Prostate gland (tissue), 2 donors: ENCODE results near the gene AOPEP.

Experiments used
- POLR2AphosphoS5 ChIP-seq: sonication (generic); formaldehyde crosslinking; IDR thresholded peaks from one replicate; pipeline ENCODE4 v1.6.1; 2017; ENCODE audit warnings: antibody characterized with exemption
- TF ChIP-seq, protein P1 (sequence below), 4 experiments: fragments of 200-600 bp in 2 of 4; fragments of 450-650 bp in 2 of 4; sonication (generic) in 2 of 4; IDR thresholded peaks; 1 replicate in 3 of 4; 2 replicates in 1 of 4; pipeline ENCODE4 v1.5.1; 2016 to 2019; ENCODE audit warnings: antibody characterized with exemption in 4 of 4, mild to moderate bottlenecking in 2 of 4, moderate library complexity in 2 of 4

DNA sequence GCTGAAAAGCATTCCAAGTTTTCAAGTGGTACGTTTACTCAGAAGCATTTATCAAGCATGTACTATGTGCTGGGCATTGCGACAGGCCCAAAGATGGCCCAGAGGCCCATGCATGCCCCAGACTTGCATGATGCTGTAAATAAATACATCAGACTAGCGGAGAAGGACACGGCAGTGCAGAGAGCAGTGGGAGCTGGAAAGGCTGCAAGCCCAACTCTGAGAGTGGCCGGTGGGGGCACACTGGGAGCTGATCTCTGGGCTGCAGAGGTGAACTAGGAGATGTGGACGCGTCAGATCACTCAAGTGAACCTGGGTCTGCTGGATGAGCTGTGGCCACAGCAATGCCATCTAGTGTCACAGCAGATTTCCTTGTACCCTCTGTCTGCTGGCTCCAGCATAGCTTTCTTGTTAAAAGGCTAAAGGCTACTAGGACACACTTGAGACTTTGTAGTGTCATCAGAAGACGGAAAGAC lies 344.1 kb downstream of the AOPEP start:
- TF ChIP-seq POLR2AphosphoS5, result no peak
- TF ChIP-seq, protein P1, sequence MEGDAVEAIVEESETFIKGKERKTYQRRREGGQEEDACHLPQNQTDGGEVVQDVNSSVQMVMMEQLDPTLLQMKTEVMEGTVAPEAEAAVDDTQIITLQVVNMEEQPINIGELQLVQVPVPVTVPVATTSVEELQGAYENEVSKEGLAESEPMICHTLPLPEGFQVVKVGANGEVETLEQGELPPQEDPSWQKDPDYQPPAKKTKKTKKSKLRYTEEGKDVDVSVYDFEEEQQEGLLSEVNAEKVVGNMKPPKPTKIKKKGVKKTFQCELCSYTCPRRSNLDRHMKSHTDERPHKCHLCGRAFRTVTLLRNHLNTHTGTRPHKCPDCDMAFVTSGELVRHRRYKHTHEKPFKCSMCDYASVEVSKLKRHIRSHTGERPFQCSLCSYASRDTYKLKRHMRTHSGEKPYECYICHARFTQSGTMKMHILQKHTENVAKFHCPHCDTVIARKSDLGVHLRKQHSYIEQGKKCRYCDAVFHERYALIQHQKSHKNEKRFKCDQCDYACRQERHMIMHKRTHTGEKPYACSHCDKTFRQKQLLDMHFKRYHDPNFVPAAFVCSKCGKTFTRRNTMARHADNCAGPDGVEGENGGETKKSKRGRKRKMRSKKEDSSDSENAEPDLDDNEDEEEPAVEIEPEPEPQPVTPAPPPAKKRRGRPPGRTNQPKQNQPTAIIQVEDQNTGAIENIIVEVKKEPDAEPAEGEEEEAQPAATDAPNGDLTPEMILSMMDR (IDR thresholded peaks at IDR 0.05), result no peak
